Smooth muscle cell (in vitro differentiated cells): ENCODE data around the gene PRRX1. TPM values are rescaled to one million over a fixed set of nuclear protein-coding genes. Genes with fewer than 3 reads are reported as not detected.

Experiments
- DNase-seq: peaks from one replicate; lab custom pipeline; 2025; ENCODE audit not compliant: unreplicated experiment; lab: John Stamatoyannopoulos, UW
- H2AFZ ChIP-seq: fragments of 200-600 bp; sonication (generic); 2 replicates; pipeline ENCODE4 v1.6.0; 2016; ENCODE audit warnings: antibody characterized with exemption, low read depth, mild to moderate bottlenecking
- H3F3A ChIP-seq: fragments of 200-600 bp; sonication (generic); 2 replicates; pipeline ENCODE4 v1.6.0; 2017; ENCODE audit warnings: antibody characterized with exemption, low read depth
- H3K27ac ChIP-seq: fragments of 200-600 bp; sonication (generic); 2 replicates; pipeline ENCODE4 v1.5.1; 2016; ENCODE audit warnings: low read depth, mild to moderate bottlenecking
- H3K27me3 ChIP-seq: fragments of 200-600 bp; sonication (generic); 2 replicates; pipeline ENCODE4 v1.6.1; 2016; ENCODE audit warnings: low read depth, mild to moderate bottlenecking
- H3K36me3 ChIP-seq: fragments of 200-600 bp; sonication (generic); 2 replicates; pipeline ENCODE4 v1.5.1; 2016; ENCODE audit warnings: low read depth
- H3K4me1 ChIP-seq: fragments of 200-600 bp; sonication (generic); 2 replicates; pipeline ENCODE4 v1.5.1; 2016; ENCODE audit warnings: low read depth
- H3K4me2 ChIP-seq: fragments of 200-600 bp; sonication (generic); 2 replicates; pipeline ENCODE4 v1.6.0; 2016; ENCODE audit warnings: mild to moderate bottlenecking
- H3K4me3 ChIP-seq: fragments of 200-600 bp; sonication (generic); 2 replicates; pipeline ENCODE4 v1.5.1; 2016; ENCODE audit warnings: mild to moderate bottlenecking
- H3K79me2 ChIP-seq: fragments of 200-600 bp; sonication (generic); 2 replicates; pipeline ENCODE4 v1.6.0; 2016; ENCODE audit warnings: low read depth, mild to moderate bottlenecking
- H3K9ac ChIP-seq: fragments of 200-600 bp; sonication (generic); 2 replicates; pipeline ENCODE4 v1.6.0; 2016; ENCODE audit warnings: low read depth
- H3K9me3 ChIP-seq: fragments of 200-600 bp; sonication (generic); replicated peaks from 2 replicates; pipeline ENCODE4 v1.5.1; 2016; ENCODE audit warnings: low read depth
- H4K20me1 ChIP-seq: fragments of 200-600 bp; sonication (generic); 2 replicates; pipeline ENCODE4 v1.6.0; 2016; ENCODE audit warnings: low read depth
- WGBS: methylation state at CpG from one replicate; pipeline ENCODE4 v1.1.7; 2016; ENCODE audit warnings: low lambda C conversion rate; 5-methylcytosine and 5-hydroxymethylcytosine counted together
- polyA plus RNA-seq: library from polyadenylated mRNA; unstranded; fragments of >200 nt; fragmentation: Nextera tagmentation; extraction: Ambion mirVana; gene quantifications from 2 replicates; pipeline ENCODE4 v1.2.1, GENCODE V29; 2016
- total RNA-seq: library from RNA; depleted of rRNA; stranded (reverse); fragments of >200 nt; gene quantifications from 2 replicates; pipeline ENCODE4 v1.2.3, GENCODE V29; 2014
- TF ChIP-seq, protein P1 (sequence below): fragments of 200-600 bp; sonication (generic); IDR thresholded peaks from 2 replicates; pipeline ENCODE4 v1.5.1; 2017; ENCODE audit warnings: borderline replicate concordance, mild to moderate bottlenecking, antibody characterized with exemption; ENCODE audit not compliant: insufficient read depth, poor library complexity, severe bottlenecking

The PRRX1 gene
- total and polyA plus RNA-seq, 2 experiments from 2014 or later = 31.9 to 59.6 TPM

DNA sequence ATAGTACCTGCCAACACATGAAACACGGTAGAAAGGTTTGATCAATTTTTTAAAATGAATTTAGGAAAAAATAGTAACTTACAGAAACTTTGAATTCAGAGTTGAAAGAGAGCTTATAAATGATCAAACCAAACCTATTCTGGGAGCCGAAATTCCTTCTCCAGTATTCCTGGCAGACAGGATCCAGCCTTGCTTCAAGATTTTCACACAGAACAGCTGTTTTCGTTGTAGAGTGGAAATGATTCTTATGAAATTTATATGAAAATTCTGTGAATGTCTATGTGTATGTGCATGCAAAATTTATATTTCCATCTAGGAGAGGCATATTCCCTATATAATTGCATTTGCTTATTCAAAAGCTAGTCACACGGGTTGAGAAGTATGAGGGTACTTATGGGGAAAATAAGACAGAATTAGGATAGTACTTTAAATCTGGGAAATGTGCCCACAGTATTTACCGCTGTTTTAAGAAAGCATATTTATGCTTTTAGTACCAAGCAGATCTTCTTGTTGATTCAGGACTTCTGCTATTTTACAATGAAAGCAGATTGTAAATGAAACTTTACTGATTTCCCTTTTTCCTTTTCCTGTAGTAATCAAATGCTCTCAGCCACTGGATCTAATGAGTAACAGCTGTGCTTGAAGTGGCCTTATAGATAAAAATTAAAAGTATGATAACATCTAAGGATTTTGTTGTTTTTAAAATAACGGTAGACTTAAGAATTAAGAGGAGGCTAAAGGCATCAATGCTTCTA is 30.4 kb downstream of the PRRX1 start:
- H3K36me3 ChIP-seq = no peaks in the 10 kb centered on the region
- no peak overlapping the region for H3K4me3 ChIP-seq
- no peaks in the 10 kb centered on the region for H3K27me3 ChIP-seq
- no peaks in the 10 kb centered on the region for H3K9me3 ChIP-seq
- TF ChIP-seq, protein P1, sequence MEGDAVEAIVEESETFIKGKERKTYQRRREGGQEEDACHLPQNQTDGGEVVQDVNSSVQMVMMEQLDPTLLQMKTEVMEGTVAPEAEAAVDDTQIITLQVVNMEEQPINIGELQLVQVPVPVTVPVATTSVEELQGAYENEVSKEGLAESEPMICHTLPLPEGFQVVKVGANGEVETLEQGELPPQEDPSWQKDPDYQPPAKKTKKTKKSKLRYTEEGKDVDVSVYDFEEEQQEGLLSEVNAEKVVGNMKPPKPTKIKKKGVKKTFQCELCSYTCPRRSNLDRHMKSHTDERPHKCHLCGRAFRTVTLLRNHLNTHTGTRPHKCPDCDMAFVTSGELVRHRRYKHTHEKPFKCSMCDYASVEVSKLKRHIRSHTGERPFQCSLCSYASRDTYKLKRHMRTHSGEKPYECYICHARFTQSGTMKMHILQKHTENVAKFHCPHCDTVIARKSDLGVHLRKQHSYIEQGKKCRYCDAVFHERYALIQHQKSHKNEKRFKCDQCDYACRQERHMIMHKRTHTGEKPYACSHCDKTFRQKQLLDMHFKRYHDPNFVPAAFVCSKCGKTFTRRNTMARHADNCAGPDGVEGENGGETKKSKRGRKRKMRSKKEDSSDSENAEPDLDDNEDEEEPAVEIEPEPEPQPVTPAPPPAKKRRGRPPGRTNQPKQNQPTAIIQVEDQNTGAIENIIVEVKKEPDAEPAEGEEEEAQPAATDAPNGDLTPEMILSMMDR = no peak
- H3F3A ChIP-seq = peaks cover 21% of the 10 kb centered on the region
- peak overlapping the region; percentile 49 for H3K4me2 ChIP-seq
- 61% methylated on average over 6 of the region's 6 CpGs for WGBS
- no peak overlapping the region for H3K9ac ChIP-seq
- H3K79me2 ChIP-seq = peaks cover 38% of the 10 kb centered on the region
- peak overlapping the region; percentile 91 for H3K27ac ChIP-seq
- H4K20me1 ChIP-seq = no peaks in the 10 kb centered on the region
- H2AFZ ChIP-seq = no peak overlapping the region
- H3K4me1 ChIP-seq = peaks cover 22% of the 10 kb centered on the region
- no peak for DNase-seq

DNA sequence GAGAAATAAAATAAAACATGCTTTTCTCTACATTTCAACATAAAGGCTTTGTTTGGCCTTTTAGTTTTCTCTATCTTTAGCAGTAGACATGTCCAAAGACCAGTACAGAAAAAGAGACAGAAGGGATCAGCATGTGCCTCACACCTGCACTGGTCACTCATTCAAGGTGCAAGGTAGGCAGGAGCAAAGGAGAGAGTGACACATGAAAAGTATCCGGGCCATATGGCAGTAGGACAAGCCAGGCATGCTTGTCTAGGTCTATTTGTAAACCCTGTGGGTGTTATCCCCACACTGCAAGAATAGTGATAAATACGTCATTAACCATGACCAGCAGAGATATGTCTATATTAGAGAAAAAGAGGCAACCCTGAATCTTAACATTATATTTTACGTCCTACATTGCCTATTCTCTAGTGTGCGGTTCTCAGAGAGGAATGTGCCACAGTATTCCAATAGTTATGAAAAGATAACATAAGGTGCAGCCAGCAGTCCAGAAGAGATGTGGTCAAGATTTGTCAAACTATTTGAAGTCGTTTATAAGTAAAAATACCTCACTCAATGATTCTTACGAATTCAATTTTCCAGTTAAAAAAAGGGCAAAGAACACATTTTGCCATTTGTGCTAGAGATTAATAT is 32.1 kb downstream of the PRRX1 start:
- H3K4me2 ChIP-seq = peak overlapping the region; percentile 57

DNA sequence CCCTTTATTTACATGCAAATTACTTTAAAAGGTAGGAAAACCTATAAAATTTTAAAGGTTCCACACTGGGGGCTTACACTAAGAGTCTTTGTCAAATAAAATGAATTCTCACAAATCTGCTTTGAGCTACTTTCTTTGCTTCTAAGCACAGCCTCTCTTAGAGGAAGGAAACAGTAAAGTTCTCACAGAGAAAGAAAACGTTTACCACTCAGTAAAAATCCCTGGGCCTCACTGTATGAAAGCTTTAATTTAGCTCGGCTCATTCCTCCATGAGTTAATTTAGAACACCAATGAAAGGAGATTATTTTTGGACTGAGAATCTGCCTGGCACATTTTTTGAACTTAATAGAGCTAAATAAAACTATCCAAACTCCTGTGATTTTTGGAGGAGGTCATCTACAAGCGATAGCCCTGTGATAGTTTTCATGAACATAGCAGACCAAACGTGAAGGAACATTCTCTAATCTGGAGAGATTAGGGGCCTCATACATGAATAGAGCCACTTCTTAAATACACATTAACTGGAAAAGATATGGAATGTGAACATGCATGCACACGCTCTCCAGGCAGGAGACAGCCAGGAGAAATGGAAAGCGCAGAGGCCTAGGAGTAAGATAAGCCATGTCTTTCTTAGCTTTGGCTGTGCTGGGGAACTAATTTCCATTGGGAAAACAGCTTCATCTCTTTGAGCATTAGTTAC is 32.8 kb downstream of the PRRX1 start:
- peak overlapping the region; percentile 57 for H3K4me2 ChIP-seq
- peaks cover 25% of the 10 kb centered on the region for H3F3A ChIP-seq
- H3K9me3 ChIP-seq = no peaks in the 10 kb centered on the region
- H3K79me2 ChIP-seq = peaks cover 25% of the 10 kb centered on the region
- no peak for DNase-seq
- no peaks in the 10 kb centered on the region for H3K27me3 ChIP-seq
- no peaks in the 10 kb centered on the region for H3K36me3 ChIP-seq
- H2AFZ ChIP-seq = peak overlapping the region; percentile 8
- WGBS = 16% methylated on average over 6 of the region's 6 CpGs
- peak overlapping the region; percentile 18 for H3K9ac ChIP-seq
- H3K4me3 ChIP-seq = no peak overlapping the region
- H3K4me1 ChIP-seq = peaks cover 24% of the 10 kb centered on the region
- TF ChIP-seq, protein P1 = no peak
- no peaks in the 10 kb centered on the region for H4K20me1 ChIP-seq
- H3K27ac ChIP-seq = peak overlapping the region; percentile 91

More for the DNA sequence above, 32.1 kb downstream of the PRRX1 start:
- Histone ChIP-seq H4K20me1 (no peaks in the 10 kb centered on the region), H3K79me2 (peaks cover 31% of the 10 kb centered on the region), H3K36me3 (no peaks in the 10 kb centered on the region), H3K9ac (peak overlapping the region; percentile 18), H3K27me3 (no peaks in the 10 kb centered on the region), H3K9me3 (no peaks in the 10 kb centered on the region), H2AFZ (no peak overlapping the region), H3F3A (peaks cover 27% of the 10 kb centered on the region), H3K4me1 (peaks cover 24% of the 10 kb centered on the region), H3K4me3 (no peak overlapping the region), H3K27ac (peak overlapping the region; percentile 91)
- no peak for DNase-seq
- 42% methylated on average over 6 of the region's 6 CpGs for WGBS
- TF ChIP-seq, protein P1 = no peak
